CD4-positive, alpha-beta T cell (primary cell): ENCODE data around the gene HNF1A. TPM values are rescaled to one million over a fixed set of nuclear protein-coding genes. Genes with fewer than 3 reads are reported as not detected.

Experiments
- ATAC-seq: fragments of 200-7000 bp; cut with Tn5 transposase; one replicate; pipeline ENCODE4 v1.10.0; 2022; ENCODE audit warnings: mild to moderate bottlenecking; ENCODE audit not compliant: poor library complexity
- CTCF ChIA-PET: fragments of 350-600 bp; sonication (Branson Sonifier 250); formaldehyde crosslinking; loops from one replicate; lab custom pipeline; 2021; ENCODE audit warnings: antibody characterized with exemption, inconsistent platforms; lab: Charles Lee
- POLR2A ChIA-PET: fragments of 350-600 bp; sonication (Branson Sonifier 250); formaldehyde crosslinking; loops from one replicate; lab custom pipeline; 2021; ENCODE audit warnings: antibody characterized with exemption, inconsistent platforms; lab: Charles Lee
- DNase-seq, 14 experiments: peaks; one replicate each; pipeline ENCODE4 v3.0.0-alpha.2; 2013 to 2020; ENCODE audit warnings: mixed read lengths in 2 of 14
- H3K27ac ChIP-seq, 2 donors: one replicate each; pipeline versions ENCODE4 v1.5.1 to v1.7.0; 2013; ENCODE audit warnings: low read length in 2 of 2, low read depth in 1 of 2, mild to moderate bottlenecking in 1 of 2
- H3K27me3 ChIP-seq, 2 experiments: 1 replicate in 1 of 2; 2 replicates in 1 of 2; pipeline versions ENCODE4 v1.6.1 to v1.7.0; 2013; ENCODE audit warnings: low read length in 2 of 2, control low read depth in 1 of 2, mild to moderate bottlenecking in 1 of 2, moderate library complexity in 1 of 2; ENCODE audit not compliant: insufficient read depth in 2 of 2, control insufficient read depth in 1 of 2
- H3K36me3 ChIP-seq: one replicate; pipeline ENCODE4 v1.6.1; 2013; ENCODE audit warnings: low read length, control low read depth; ENCODE audit not compliant: insufficient read depth
- H3K4me1 ChIP-seq: one replicate; pipeline ENCODE4 v1.6.1; 2013; ENCODE audit warnings: low read length, control low read depth; ENCODE audit not compliant: insufficient read depth
- H3K4me3 ChIP-seq: one replicate; pipeline ENCODE4 v1.5.1; 2013; ENCODE audit warnings: mild to moderate bottlenecking, low read length, moderate library complexity
- H3K9me3 ChIP-seq, 2 experiments: 1 replicate in 1 of 2; 2 replicates in 1 of 2; pipeline versions ENCODE4 v1.6.1 to v1.7.0; 2013; ENCODE audit warnings: low read length in 2 of 2, mild to moderate bottlenecking in 2 of 2, control low read depth in 1 of 2, moderate library complexity in 1 of 2; ENCODE audit not compliant: control insufficient read depth in 1 of 2, insufficient read depth in 1 of 2
- H3K27ac Mint-ChIP-seq: one replicate; pipeline ENCODE4 v1.8.0; 2020; ENCODE audit warnings: mixed read lengths
- H3K27me3 Mint-ChIP-seq: one replicate; pipeline ENCODE4 v1.8.0; 2021; ENCODE audit warnings: mixed read lengths
- H3K36me3 Mint-ChIP-seq: one replicate; pipeline ENCODE4 v1.8.0; 2021; ENCODE audit warnings: low read depth, mixed read lengths
- H3K4me1 Mint-ChIP-seq: one replicate; pipeline ENCODE4 v1.8.0; 2021; ENCODE audit warnings: low read depth, mixed read lengths
- H3K4me3 Mint-ChIP-seq: one replicate; pipeline ENCODE4 v1.8.0; 2020; ENCODE audit warnings: mild to moderate bottlenecking, mixed read lengths
- H3K9me3 Mint-ChIP-seq: one replicate; pipeline ENCODE4 v1.8.0; 2020; ENCODE audit warnings: mixed read lengths
- intact Hi-C, 2 experiments: fragments of 100-400 bp; cut with DNase I in 1 of 2; cut with micrococcal nuclease in 1 of 2; formaldehyde crosslinking; loops; one replicate each; pipeline versions ENCODE4 v1.15.1 to v1.9.0; 2023 to 2025; cut with DNase I, micrococcal nuclease
- total RNA-seq, 174 experiments: library from RNA in 2 of 174; stranded (reverse) in 2 of 174; gene quantifications; one replicate each; pipeline ENCODE4 v1.2.3 and lab custom pipeline; 2021 to 2026
- TF ChIP-seq, protein P1 (sequence below): fragments of 200-600 bp; IDR thresholded peaks from one replicate; pipeline ENCODE4 v1.8.0; 2022; ENCODE audit warnings: antibody characterized with exemption, mild to moderate bottlenecking

Gene HNF1A
- total RNA-seq, 2 experiments from 2014 or later = not detected

DNA sequence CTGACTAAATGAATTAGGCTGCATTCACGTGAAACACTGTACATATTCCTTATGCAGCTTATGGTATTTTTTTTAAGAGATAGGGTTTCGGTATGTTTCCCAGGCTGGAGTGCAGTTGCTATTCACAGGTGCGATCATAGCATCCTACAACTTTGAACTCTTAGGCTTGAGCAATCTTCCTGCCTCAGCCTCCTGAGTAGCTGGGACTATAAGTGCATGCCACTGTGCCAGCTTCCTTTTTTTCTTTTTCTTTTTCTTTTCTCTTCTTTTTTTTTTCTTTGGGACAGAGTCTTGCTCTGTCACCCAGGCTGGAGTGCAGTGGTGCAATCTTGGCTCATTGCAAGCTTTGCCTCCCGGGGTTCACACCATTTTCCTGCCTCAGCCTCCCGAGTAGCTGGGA lies 38.3 kb upstream of the HNF1A start:
- Histone ChIP-seq H3K4me3 (no peak overlapping the region), H3K9me3 (no peaks in the 10 kb centered on the region), H3K4me1 (no peaks in the 10 kb centered on the region), H3K27ac (no peak overlapping the region), H3K27me3 (no peaks in the 10 kb centered on the region), H3K36me3 (no peaks in the 10 kb centered on the region)
- Mint-ChIP-seq H3K4me1 (peaks cover 5% of the 10 kb centered on the region), H3K36me3 (no peaks in the 10 kb centered on the region), H3K9me3 (no peaks in the 10 kb centered on the region), H3K27me3 (peaks cover 7% of the 10 kb centered on the region), H3K27ac (no peak overlapping the region), H3K4me3 (no peak overlapping the region)
- ChIA-PET CTCF (interaction anchor here (1.0 to 1.7 kb wide), 2 partner anchors 32 to 156 kb away, joined by 3 to 4 read pairs; no protein-coding TSS in a partner anchor), POLR2A (no interaction called here)
- DNase-seq = no peak
- TF ChIP-seq, protein P1, sequence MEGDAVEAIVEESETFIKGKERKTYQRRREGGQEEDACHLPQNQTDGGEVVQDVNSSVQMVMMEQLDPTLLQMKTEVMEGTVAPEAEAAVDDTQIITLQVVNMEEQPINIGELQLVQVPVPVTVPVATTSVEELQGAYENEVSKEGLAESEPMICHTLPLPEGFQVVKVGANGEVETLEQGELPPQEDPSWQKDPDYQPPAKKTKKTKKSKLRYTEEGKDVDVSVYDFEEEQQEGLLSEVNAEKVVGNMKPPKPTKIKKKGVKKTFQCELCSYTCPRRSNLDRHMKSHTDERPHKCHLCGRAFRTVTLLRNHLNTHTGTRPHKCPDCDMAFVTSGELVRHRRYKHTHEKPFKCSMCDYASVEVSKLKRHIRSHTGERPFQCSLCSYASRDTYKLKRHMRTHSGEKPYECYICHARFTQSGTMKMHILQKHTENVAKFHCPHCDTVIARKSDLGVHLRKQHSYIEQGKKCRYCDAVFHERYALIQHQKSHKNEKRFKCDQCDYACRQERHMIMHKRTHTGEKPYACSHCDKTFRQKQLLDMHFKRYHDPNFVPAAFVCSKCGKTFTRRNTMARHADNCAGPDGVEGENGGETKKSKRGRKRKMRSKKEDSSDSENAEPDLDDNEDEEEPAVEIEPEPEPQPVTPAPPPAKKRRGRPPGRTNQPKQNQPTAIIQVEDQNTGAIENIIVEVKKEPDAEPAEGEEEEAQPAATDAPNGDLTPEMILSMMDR = no peak
- no peak for ATAC-seq
- intact Hi-C loops = loop anchor here in 1 of 2 experiments (5.0 kb wide), 1 partner anchor 157 kb away; no protein-coding TSS in a partner anchor

DNA sequence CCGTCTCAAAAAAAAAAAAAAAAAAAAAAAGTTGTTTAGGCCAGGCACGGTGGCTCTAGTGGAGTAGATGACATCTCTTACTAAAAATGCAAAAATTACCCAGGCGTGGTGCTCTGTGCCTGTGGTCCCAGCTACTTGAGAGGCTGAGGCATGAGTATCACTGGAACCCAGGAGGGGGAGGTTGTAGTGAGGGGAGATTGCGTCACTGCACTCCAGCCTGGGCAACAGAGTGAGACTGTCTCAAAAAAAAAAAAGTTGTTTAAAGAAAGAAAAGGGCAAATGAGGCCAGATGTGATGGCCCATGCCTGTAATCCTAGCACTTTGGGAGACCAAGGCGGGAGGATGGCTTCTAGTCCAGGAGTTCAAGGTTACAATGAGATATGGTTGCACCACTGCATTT lies 37.5 kb upstream of the HNF1A start:
- no peaks in the 10 kb centered on the region for H3K36me3 Mint-ChIP-seq
- ATAC-seq (no peak), DNase-seq (no peak)
- CTCF ChIA-PET = no interaction called here
- TF ChIP-seq, protein P1 = no peak
- Histone ChIP-seq H3K36me3 (no peaks in the 10 kb centered on the region), H3K27ac (no peak overlapping the region), H3K27me3 (no peaks in the 10 kb centered on the region), H3K4me3 (no peak overlapping the region), H3K4me1 (no peaks in the 10 kb centered on the region), H3K9me3 (no peaks in the 10 kb centered on the region)
- peaks cover 5% of the 10 kb centered on the region for H3K4me1 Mint-ChIP-seq
- intact Hi-C loops = loop anchor here in 1 of 2 experiments (5.0 kb wide), 1 partner anchor 157 kb away; no protein-coding TSS in a partner anchor
- H3K27me3 Mint-ChIP-seq = peaks cover 7% of the 10 kb centered on the region
- H3K27ac Mint-ChIP-seq = no peak overlapping the region
- POLR2A ChIA-PET = no interaction called here
- H3K9me3 Mint-ChIP-seq = no peaks in the 10 kb centered on the region
- H3K4me3 Mint-ChIP-seq = no peak overlapping the region

DNA sequence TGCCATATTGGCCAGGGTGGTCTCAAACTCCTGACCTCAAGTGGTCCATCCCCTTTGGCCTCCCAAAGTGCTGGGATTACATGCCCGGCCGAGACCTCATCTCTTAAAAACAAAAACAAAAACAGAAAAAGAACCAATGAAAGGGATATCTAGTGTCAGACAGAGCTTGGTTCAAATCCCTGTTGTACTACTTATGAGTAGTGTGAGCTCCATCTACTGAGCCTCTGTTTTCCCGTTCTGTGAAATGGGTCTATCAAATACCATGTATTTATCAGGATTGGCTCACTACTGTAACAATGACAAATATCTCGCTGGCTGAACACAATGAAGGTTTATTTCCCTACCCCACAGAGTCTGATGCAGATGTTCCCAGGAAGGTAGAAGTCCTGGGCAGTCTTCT lies 36.9 kb upstream of the HNF1A start:
- Histone ChIP-seq H3K9me3 (no peaks in the 10 kb centered on the region), H3K27me3 (no peaks in the 10 kb centered on the region), H3K4me1 (no peaks in the 10 kb centered on the region), H3K36me3 (no peaks in the 10 kb centered on the region), H3K4me3 (no peak overlapping the region), H3K27ac (no peak overlapping the region)
- Mint-ChIP-seq H3K27ac (no peak overlapping the region), H3K36me3 (no peaks in the 10 kb centered on the region), H3K4me1 (peaks cover 5% of the 10 kb centered on the region), H3K27me3 (peaks cover 7% of the 10 kb centered on the region), H3K4me3 (no peak overlapping the region), H3K9me3 (no peaks in the 10 kb centered on the region)
- no peak for ATAC-seq
- CTCF ChIA-PET = no interaction called here
- POLR2A ChIA-PET = no interaction called here
- TF ChIP-seq, protein P1 = no peak
- intact Hi-C loops = loop anchor here in 1 of 2 experiments (5.0 kb wide), 1 partner anchor 156 kb away; no protein-coding TSS in a partner anchor
- no peak for DNase-seq
